ENCODE measurements around the gene DCAF12. TPM values are rescaled to one million over a fixed set of nuclear protein-coding genes. Genes with fewer than 3 reads are reported as not detected.

Gene DCAF12
- total and polyA plus RNA-seq, 2 of the 13 experiments (the other 11 are each of a cell fraction or from before 2014, with no cell fraction given) = 26.8 to 37.4 TPM

DNA sequence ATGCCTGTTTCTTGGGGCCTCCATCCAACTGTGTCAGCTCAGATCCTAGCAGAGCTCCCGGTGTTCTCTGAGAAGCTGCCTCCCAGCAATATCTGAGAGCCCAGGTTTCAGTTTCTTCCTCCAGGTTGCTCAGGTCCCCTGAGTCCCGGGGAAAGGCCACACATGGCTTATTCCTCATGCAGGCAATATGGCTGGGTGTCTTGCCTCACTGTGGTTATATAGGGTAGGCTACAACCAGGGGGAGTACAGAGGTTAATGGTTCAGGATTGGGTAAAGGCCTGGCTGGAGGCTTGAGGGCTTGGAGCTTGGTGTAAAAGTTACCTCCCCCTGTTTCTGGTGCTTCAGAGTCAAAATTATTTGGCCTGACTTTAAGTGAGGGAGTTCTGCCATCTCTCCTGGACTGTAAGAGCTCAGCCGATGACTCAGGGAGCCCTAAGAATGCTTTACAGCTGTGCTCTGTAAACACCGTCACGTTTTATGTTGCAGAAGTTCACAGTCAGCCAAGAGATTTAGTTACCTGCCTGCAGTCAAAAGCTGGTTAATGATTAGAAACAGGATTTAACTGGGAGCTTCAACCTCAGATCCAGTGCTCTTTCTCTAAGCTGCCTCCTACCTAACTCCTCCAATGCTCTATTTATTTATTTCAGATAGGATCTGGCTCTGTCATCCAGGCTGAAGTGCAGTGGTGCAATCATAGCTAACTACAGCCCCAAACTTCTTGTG lies 53.5 kb downstream of the DCAF12 start (continued):
- TF ChIP-seq ZNF670 (CRISPR knock-in tag; IDR thresholded peaks at IDR 0.05; ENCODE audit: borderline replicate concordance) (no peak), ZNF572 (CRISPR knock-in tag; IDR thresholded peaks at IDR 0.05) (no peak), FOXO4 (CRISPR knock-in tag; conservative IDR thresholded peaks at IDR 0.05) (0 out of 2 replicates have a peak, but pooled peaks have one; percentile 26), ZNF563 (CRISPR knock-in tag; IDR thresholded peaks at IDR 0.05) (0 out of 2 replicates have a peak, but pooled peaks have one; percentile 48), SRF (IDR thresholded peaks at IDR 0.05; ENCODE audit: low read depth, low read length) (no peak), ELF3 (CRISPR knock-in tag; IDR thresholded peaks at IDR 0.05) (peak; percentile 39; the same call in 1 of the 2 replicates), ZNF777 (CRISPR knock-in tag; IDR thresholded peaks at IDR 0.05) (no peak), JUNB (CRISPR knock-in tag; IDR thresholded peaks at IDR 0.05; ENCODE audit: borderline replicate concordance) (no peak; the same call in 1 of the 2 replicates), DMTF1 (CRISPR knock-in tag; IDR thresholded peaks at IDR 0.05) (no peak), NR2F6 (IDR thresholded peaks at IDR 0.05) (peak; percentile 48; the same call in 1 of the 2 replicates), NR2F6 (CRISPR knock-in tag; IDR thresholded peaks at IDR 0.05) (no peak; the same call in 1 of the 2 replicates), GATAD2A (CRISPR knock-in tag; IDR thresholded peaks at IDR 0.05) (peak; percentile 87), SRSF1 (optimal IDR thresholded peaks at IDR 0.05; ENCODE audit: low read depth, low read length) (no peak), SPEN (CRISPR knock-in tag; IDR thresholded peaks at IDR 0.05; ENCODE audit: low read depth) (peak; percentile 32; the same call in 1 of the 2 replicates)
- TF ChIP-seq, protein P1, sequence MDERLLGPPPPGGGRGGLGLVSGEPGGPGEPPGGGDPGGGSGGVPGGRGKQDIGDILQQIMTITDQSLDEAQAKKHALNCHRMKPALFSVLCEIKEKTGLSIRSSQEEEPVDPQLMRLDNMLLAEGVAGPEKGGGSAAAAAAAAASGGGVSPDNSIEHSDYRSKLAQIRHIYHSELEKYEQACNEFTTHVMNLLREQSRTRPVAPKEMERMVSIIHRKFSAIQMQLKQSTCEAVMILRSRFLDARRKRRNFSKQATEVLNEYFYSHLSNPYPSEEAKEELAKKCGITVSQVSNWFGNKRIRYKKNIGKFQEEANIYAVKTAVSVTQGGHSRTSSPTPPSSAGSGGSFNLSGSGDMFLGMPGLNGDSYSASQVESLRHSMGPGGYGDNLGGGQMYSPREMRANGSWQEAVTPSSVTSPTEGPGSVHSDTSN (CRISPR knock-in tag; IDR thresholded peaks at IDR 0.05) = no peak
- TF ChIP-seq, protein P2, sequence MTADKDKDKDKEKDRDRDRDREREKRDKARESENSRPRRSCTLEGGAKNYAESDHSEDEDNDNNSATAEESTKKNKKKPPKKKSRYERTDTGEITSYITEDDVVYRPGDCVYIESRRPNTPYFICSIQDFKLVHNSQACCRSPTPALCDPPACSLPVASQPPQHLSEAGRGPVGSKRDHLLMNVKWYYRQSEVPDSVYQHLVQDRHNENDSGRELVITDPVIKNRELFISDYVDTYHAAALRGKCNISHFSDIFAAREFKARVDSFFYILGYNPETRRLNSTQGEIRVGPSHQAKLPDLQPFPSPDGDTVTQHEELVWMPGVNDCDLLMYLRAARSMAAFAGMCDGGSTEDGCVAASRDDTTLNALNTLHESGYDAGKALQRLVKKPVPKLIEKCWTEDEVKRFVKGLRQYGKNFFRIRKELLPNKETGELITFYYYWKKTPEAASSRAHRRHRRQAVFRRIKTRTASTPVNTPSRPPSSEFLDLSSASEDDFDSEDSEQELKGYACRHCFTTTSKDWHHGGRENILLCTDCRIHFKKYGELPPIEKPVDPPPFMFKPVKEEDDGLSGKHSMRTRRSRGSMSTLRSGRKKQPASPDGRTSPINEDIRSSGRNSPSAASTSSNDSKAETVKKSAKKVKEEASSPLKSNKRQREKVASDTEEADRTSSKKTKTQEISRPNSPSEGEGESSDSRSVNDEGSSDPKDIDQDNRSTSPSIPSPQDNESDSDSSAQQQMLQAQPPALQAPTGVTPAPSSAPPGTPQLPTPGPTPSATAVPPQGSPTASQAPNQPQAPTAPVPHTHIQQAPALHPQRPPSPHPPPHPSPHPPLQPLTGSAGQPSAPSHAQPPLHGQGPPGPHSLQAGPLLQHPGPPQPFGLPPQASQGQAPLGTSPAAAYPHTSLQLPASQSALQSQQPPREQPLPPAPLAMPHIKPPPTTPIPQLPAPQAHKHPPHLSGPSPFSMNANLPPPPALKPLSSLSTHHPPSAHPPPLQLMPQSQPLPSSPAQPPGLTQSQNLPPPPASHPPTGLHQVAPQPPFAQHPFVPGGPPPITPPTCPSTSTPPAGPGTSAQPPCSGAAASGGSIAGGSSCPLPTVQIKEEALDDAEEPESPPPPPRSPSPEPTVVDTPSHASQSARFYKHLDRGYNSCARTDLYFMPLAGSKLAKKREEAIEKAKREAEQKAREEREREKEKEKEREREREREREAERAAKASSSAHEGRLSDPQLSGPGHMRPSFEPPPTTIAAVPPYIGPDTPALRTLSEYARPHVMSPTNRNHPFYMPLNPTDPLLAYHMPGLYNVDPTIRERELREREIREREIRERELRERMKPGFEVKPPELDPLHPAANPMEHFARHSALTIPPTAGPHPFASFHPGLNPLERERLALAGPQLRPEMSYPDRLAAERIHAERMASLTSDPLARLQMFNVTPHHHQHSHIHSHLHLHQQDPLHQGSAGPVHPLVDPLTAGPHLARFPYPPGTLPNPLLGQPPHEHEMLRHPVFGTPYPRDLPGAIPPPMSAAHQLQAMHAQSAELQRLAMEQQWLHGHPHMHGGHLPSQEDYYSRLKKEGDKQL (CRISPR knock-in tag; IDR thresholded peaks at IDR 0.05; ENCODE audit: low read depth) = 0 out of 2 replicates have a peak, but pooled peaks have one; percentile 49
- TF ChIP-seq, protein P3, sequence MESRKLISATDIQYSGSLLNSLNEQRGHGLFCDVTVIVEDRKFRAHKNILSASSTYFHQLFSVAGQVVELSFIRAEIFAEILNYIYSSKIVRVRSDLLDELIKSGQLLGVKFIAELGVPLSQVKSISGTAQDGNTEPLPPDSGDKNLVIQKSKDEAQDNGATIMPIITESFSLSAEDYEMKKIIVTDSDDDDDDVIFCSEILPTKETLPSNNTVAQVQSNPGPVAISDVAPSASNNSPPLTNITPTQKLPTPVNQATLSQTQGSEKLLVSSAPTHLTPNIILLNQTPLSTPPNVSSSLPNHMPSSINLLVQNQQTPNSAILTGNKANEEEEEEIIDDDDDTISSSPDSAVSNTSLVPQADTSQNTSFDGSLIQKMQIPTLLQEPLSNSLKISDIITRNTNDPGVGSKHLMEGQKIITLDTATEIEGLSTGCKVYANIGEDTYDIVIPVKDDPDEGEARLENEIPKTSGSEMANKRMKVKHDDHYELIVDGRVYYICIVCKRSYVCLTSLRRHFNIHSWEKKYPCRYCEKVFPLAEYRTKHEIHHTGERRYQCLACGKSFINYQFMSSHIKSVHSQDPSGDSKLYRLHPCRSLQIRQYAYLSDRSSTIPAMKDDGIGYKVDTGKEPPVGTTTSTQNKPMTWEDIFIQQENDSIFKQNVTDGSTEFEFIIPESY (CRISPR knock-in tag; IDR thresholded peaks at IDR 0.05) = peak; percentile 53; the same call in 1 of the 2 replicates
